Transverse colon (tissue), 4 donors: ENCODE data around the gene ZNF423.

Experiments
- CTCF ChIP-seq, 5 experiments: fragments of 200-600 bp in 3 of 5; fragments of 450-650 bp in 2 of 5; sonication (generic) in 3 of 5; IDR thresholded peaks; 1 replicate in 2 of 5; 2 replicates in 3 of 5; pipeline ENCODE4 v1.5.1; 2016 to 2017; ENCODE audit warnings: antibody characterized with exemption in 5 of 5, inconsistent platforms in 3 of 5, mild to moderate bottlenecking in 2 of 5, moderate library complexity in 1 of 5
- POLR2A ChIP-seq: fragments of 450-650 bp; IDR thresholded peaks from one replicate; pipeline ENCODE4 v1.6.1; 2016; ENCODE audit warnings: antibody characterized with exemption, mild to moderate bottlenecking, moderate library complexity
- POLR2AphosphoS5 ChIP-seq, 3 donors: sonication (generic); formaldehyde crosslinking; IDR thresholded peaks; one replicate each; pipeline ENCODE4 v1.6.1; 2016; ENCODE audit warnings: antibody characterized with exemption in 3 of 3

GRCh38 chr16:49727611-49728010, 128.3 kb downstream of the ZNF423 start:
- no peak for TF ChIP-seq CTCF (IDR thresholded peaks at IDR 0.05)
- TF ChIP-seq POLR2A = no peak
- no peak for TF ChIP-seq POLR2AphosphoS5 (IDR thresholded peaks at IDR 0.05)
